MM.1S (cell line): ENCODE measurements around the gene MAPRE3.

Source experiments
- CTCF ChIP-seq: fragments of 300-600 bp; sonication (generic); IDR thresholded peaks from 2 replicates; pipeline ENCODE4 v1.5.1; 2016; ENCODE audit warnings: antibody characterized with exemption, low read length, mixed read lengths
- EZH2 ChIP-seq: fragments of 300-600 bp; sonication (generic); optimal IDR thresholded peaks from 2 replicates; pipeline ENCODE3; 2017; ENCODE audit warnings: low read depth, mild to moderate bottlenecking, antibody characterized with exemption, low read length, mixed read lengths
- EZH2phosphoT487 ChIP-seq: fragments of 300-600 bp; sonication (generic); IDR thresholded peaks from 2 replicates; pipeline ENCODE4 v1.6.1; 2018; ENCODE audit warnings: antibody characterized with exemption, low read length

DNA sequence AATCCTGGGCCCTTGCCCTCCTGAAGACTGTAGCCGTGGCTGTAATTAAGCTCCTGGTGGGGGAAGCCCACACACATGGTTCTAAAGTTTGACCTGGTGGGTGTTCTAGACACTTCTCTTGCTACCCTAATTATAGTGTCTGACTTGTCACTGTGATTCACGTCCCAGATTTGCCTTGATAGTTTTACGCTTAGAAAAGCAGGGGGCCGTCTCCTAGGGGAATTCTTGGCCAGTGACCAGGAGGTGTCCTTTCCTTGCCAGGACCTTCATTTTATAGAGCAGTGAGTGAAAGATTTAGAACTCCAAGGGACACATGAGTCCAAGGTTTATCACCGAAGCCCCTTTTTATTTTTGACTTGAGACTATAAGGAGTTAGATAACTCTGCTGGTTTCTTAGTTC lies 71.3 kb downstream of the MAPRE3 start:
- TF ChIP-seq CTCF (no peak), EZH2 (no peak), EZH2phosphoT487 (no peak)
